ENCODE measurements around the gene CSTPP1.

DNA sequence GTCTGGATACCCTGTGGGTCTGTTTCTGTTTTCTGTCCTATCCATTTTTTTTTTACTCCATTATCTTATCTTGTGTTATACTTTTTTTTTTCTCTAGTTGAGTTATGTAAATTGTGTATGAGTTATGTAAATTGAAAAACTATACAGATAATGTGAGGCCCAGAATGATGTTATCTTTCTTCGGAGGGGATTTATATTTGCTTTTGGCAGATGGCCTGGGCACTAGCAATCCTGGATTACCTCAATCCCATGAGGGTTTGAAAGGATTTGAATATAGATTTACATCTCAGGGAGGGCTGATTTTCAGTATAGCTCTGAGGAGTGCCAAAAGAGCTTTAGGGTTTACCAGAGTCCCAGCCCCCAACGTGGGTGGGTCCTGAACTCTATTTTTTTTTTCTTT lies 71.0 kb downstream of the CSTPP1 start:
- TF ChIP-seq, protein P1, sequence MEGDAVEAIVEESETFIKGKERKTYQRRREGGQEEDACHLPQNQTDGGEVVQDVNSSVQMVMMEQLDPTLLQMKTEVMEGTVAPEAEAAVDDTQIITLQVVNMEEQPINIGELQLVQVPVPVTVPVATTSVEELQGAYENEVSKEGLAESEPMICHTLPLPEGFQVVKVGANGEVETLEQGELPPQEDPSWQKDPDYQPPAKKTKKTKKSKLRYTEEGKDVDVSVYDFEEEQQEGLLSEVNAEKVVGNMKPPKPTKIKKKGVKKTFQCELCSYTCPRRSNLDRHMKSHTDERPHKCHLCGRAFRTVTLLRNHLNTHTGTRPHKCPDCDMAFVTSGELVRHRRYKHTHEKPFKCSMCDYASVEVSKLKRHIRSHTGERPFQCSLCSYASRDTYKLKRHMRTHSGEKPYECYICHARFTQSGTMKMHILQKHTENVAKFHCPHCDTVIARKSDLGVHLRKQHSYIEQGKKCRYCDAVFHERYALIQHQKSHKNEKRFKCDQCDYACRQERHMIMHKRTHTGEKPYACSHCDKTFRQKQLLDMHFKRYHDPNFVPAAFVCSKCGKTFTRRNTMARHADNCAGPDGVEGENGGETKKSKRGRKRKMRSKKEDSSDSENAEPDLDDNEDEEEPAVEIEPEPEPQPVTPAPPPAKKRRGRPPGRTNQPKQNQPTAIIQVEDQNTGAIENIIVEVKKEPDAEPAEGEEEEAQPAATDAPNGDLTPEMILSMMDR (IDR thresholded peaks at IDR 0.05; ENCODE audit: low read length), result no peak
- TF ChIP-seq EZH2 (IDR thresholded peaks at IDR 0.05; ENCODE audit: borderline replicate concordance, low read length), result no peak

Data from OCI-LY1 (cell line).